COR-L47 (cell line): ENCODE data around the gene MIEN1.
"Not testable (repeated sequence)": the region's sequence is repeated elsewhere in the genome, so short reads cannot be mapped to it uniquely, and the experiment has no call there.

Experiments used
- DNase-seq: peaks from one replicate; lab custom pipeline; 2025; lab: John Stamatoyannopoulos, UW

The MIEN1 gene

DNA sequence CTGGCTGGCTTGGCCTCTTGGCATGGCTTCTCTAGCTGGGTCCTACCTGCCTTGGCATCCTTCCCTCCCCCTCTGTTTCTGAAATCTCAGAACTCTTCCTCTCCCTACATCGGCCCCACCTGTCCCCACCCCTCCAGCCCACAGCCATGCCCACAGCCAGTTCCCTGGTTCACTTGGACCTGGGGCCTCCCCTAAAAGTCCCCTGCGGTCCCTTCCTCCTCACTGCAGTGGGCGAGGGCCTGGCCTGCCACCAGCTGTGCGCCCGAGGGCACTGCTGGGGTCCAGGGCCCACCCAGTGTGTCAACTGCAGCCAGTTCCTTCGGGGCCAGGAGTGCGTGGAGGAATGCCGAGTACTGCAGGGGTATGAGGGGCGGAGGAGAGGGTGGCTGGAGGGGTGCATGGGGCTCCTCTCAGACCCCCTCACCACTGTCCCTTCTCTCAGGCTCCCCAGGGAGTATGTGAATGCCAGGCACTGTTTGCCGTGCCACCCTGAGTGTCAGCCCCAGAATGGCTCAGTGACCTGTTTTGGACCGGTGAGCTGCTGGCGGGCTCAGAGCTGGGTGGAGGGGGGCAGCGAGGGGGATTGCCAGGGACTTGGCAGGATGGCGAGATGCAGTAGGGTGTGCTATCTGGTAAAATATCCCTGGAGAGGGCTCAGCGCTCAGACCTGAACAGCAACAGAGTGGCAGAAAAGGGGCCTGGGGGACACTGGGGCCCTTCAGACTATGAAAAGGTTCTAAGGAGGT lies 14.1 kb downstream of the MIEN1 start:
- DNase-seq: no peak

DNA sequence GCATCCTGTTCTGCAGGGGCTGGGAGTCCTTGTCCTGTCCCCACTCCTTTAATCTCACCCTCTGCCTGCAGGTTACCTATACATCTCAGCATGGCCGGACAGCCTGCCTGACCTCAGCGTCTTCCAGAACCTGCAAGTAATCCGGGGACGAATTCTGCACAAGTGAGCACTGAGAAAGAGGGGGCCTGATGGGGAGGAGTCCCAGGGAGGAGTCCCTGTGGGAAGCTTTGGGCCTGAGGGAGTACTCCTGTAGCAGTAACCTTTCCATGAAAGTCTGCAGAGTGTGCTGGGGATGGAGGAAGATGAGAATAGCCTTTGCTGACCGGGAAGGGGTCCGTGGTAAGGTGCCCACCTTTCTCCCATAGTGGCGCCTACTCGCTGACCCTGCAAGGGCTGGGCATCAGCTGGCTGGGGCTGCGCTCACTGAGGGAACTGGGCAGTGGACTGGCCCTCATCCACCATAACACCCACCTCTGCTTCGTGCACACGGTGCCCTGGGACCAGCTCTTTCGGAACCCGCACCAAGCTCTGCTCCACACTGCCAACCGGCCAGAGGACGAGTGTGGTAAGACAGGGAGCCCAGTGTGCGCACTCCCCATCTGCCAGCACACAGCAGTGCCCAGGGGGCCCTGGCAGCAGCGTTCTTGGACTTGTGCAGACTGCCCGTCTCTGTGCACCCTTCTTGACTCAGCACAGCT lies 14.8 kb downstream of the MIEN1 start:
- DNase-seq: no peak

DNA sequence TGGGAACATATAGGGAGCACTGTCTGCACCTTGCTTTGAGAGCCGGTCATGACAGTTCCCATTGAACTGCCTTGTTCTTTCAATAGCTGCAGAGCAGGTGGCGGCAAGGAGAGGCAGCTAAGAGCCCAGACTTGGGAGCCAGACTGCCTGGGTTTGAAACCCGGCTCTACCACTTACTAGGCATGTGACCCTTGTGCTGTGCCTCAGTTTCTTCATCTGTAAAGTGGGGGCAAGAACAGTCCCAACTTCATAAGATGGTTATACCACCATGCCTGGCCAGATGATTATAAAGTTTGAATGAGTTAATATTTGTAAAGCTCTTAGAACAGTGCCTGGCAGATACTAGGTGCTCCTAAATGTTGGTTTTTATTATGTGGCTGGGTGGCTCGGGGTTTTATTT lies 16.1 kb downstream of the MIEN1 start:
- no peak for DNase-seq

DNA sequence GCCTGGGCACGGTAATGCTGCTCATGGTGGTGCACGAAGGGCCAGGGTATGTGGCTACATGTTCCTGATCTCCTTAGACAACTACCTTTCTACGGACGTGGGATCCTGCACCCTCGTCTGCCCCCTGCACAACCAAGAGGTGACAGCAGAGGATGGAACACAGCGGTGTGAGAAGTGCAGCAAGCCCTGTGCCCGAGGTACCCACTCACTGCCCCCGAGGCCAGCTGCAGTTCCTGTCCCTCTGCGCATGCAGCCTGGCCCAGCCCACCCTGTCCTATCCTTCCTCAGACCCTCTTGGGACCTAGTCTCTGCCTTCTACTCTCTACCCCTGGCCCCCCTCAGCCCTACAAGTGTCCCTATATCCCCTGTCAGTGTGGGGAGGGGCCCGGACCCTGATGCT lies 18.5 kb downstream of the MIEN1 start:
- no peak for DNase-seq

DNA sequence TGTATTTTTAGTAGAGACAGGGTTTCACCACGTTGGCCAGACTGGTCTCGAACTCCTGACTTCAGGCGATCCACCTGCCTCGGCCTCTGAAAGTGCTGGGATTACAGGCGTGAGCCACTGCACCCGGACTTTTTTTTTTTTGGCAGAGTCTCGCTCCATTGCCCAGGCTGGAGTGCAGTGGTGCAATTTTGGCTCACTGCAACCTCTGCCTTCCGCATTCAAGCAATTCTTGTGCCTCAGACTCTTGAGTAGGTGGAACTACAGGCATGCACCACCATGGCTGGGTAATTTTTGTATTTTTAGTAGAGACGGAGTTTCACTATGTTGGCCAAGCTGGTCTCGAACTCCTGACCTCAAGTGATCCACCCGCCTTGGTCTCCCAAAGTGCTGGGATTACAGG lies 19.3 kb downstream of the MIEN1 start:
- not testable (repeated sequence) for DNase-seq

DNA sequence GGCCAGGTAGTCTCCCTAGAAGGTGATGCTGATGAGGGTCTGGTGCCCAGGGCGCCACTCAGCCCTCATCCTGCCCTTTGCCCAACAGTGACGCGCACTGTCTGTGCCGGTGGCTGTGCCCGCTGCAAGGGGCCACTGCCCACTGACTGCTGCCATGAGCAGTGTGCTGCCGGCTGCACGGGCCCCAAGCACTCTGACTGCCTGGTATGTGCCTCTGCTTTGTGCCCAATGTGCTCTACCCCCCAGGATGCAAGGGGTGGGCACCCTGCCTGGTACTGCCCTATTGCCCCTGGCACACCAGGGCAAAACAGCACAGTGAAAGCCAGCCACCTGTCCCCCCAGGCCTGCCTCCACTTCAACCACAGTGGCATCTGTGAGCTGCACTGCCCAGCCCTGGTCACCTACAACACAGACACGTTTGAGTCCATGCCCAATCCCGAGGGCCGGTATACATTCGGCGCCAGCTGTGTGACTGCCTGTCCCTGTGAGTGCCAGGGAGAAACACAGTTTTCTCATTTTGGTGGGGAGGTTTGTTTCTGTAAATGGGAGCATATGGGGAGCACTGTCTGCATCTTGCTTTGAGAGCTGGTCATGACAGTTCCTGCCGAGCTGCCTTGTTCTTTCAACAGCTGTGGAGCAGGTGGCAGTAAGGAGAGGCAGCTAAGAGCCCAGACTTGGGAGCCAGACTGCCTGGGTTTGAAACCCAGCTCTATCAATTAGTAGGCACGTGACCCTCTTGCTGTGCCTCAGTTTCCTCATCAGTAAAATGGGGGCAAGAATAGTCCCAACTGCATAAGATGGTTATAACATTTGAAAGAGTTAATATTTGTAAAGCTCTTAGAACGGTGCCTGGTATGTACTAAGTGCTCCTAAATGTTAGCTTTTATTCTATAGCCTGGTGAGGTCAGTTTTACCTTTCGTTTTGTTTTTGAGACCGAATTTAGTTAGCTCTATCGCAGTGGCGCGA lies 20.1 kb downstream of the MIEN1 start:
- no peak for DNase-seq

DNA sequence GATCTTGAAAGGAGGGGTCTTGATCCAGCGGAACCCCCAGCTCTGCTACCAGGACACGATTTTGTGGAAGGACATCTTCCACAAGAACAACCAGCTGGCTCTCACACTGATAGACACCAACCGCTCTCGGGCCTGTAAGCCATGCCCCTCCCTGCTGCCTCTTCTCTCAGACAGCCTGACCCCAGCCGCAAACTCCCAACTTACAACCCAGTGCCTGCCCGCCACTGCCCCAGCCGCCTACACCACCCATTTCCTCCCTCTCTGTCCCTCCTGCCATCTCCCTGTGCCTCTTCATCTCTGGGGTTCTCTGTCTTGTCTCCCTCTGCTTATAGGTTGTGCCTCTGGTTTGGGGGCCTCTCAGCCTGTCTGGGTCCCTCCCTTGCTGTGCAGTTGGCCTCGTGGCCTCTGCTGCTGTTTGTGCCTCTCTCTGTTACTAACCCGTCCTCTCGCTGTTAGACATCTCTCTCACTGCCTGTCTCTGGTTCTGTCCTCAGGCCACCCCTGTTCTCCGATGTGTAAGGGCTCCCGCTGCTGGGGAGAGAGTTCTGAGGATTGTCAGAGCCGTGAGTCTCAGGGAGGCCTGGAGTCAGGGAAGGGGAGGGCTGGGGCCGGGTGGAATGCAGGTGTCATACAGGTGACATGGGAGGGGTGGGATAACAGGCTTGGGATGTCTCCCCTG lies 20.9 kb downstream of the MIEN1 start:
- DNase-seq: no peak

DNA sequence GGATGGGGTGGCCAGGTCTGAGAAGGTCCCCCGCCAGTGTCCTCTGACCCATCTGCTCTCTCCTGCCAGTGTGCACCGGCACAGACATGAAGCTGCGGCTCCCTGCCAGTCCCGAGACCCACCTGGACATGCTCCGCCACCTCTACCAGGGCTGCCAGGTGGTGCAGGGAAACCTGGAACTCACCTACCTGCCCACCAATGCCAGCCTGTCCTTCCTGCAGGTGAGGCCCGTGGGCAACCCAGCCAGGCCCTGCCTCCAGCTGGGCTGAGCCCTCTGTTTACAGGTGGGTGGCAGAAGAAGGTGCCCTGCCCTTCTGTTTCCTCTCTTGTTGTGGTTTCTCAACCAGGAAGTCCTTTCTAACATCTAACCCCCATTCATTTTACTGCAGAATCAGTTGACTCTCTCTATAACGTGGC lies 23.4 kb downstream of the MIEN1 start:
- no peak for DNase-seq

DNA sequence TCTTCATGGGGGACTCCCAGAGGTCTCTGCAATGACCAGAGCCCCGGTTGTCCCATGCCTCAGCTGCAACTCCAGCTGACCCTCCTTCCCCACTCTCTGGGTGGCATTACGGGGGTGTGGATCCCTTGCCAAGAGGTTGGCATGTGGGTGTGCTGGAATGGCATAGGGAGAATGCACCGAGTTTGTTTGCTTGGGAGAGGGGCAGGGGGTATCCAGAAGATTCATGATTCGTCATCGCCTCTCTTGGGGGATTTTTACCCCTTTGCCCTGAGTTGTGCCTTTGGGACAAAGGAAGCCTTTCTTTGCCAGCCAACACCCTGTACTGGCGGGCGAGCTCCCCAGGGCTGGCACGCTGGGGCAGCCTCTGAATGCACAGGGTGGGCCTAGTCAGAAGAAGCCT lies 23.9 kb downstream of the MIEN1 start:
- no peak for DNase-seq

DNA sequence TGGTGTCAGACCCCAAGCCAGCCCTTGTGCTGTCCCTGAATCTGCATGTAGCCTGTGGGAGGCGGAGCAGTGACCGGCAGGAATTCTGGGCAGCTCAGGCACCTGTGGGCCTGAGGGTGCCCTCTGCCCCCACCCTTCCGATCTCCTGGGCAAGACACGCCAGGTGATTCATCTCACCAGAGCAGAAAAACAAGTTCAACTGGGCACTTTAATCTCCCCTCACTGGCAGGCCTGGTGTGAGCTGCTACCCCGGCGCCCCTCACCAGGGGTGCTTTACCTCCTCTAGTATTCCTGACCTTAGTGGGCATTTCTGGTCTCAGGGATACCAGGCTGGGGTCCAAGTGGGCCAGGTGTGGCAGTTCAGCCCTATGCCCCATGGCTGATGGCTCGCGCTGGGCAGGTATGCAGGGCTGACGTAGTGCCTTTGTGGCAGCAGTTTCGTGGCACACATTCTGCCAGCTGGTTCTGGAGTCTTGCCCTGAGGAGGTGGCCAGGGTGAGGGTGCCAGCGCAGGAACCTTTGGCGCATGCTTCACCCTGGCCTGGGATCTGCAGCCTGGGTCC lies 24.5 kb downstream of the MIEN1 start:
- DNase-seq: no peak

DNA sequence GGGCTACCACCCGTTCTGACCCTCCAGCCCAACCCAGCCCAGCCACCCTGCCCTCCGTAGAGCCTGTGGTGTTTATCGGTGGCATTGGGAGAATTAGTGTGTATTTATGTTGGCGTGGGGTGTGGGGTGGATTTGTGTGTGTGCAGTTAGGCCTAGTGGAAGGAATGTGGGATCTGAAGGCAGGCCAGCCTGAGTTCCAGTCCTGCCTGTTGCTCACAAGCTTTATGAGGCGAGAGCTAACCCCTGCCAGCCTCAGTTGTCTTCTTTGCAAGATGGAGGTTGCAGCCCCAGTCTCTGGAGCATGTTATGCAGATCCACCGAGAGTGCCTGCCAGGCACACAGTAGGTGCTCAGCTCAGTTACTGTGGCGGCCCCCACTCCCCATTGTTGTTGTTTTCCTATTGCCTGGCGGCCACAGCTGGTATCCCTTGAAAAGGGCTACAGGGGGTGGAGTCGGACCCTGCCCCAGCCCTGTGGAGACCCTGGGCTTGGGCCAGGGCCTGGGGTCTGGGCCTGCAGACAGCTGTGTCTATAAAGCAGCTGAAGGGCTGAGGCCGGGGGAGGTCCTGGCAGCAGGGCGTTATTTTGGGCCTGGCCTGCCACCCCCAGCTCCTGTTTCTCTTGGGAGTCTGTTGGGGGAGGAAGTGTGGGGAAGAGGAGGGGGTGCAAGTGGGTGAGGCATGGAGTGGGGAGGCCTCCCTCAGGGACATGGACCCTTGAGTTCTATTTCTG lies 25.3 kb downstream of the MIEN1 start:
- no peak for DNase-seq

DNA sequence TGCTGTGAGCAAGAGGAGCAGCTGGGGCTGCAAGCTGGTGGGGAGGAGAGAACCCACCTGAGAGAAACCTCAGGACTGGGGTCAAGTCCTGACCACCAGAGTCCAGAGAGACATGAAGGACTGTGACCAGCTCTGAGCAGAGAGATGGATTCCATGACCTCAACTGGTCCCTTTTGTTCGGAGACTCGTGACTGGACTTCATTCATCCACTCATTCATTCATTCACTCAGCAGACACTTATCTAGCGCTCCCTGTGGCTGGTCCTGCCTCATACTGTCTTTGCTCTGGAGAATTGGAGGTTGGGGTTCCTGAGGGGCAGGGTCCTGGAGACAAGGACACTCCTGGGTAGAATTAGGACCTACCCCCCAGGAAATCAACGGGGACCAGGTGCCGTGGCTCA lies 26.4 kb downstream of the MIEN1 start:
- no peak for DNase-seq

DNA sequence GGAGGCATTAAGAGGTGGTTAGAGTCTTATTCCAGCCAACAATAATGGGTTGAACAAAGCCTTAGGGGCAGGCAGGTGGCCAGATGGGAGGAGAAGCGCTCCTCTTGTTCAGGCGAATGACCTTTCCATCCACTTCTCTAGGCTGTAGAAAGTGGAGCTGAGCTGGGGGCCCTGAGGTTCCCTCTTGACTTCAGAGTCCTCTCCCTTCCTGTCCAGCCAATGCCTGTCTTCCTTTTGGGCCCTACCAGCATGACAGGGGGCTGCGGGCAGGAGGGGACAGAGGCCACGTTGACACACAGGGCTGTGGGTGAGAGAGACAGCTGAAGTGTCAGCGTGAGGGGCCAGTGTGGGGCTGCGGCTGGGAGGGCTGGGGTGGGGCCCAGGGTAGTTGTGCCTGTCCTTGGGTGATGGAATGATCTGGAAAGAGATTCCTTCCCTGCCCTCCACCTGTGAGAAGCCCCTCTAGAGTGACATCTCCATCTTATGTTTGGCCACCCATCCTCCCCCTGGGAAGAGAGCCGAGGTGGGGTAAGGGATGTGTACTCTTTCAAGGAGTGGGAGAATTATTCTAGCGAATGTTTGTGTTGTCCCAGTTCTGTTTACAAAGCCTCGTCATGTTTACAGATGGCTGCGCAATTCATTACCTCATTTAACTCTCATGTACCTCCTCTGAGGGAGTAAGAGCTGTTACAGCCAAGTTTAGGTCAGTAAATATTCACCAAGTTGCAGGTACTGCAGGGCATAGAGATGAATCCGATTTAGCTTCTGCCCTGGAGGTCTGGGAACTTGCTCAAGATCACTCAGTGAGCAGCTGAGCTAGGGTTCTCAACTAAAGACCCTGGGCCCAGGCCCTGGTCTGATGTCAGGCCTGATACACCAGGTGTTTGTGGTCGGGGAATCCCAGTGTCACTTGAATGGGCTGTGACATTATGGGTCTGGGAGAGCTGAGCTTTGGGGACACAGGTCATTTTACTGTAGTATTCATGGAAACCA lies 27.1 kb downstream of the MIEN1 start:
- DNase-seq: no peak

DNA sequence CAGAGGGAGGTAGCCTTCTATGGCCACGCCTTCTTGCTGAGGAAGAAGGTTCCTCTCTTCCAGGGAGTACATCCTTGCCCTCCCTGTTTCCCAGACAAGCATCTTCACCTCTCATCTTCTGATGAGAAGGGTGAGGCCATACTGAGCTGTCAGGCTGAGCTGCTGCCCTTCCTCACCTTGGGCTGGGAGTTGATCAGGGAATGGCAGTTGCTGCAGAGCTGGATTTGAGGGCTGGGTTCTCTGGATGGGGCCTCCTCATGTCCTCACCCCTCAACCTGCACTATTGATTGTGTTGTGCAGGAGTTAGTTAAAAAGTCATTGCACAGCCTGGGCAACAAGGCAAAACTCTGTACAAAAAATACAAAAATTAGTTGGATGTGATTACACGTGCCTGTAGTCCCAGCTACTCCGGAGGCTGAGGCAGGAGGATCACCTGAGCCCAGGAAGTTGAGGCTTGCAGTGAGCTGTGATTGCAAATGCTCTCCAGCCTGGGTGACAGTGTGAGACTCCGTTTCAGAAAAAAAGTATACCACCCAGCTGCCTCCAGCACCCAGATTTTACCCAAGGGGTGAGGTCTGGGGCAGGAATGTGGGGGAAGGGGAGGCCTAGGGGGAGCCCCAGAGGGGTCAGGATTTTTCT lies 28.4 kb downstream of the MIEN1 start:
- no peak for DNase-seq

DNA sequence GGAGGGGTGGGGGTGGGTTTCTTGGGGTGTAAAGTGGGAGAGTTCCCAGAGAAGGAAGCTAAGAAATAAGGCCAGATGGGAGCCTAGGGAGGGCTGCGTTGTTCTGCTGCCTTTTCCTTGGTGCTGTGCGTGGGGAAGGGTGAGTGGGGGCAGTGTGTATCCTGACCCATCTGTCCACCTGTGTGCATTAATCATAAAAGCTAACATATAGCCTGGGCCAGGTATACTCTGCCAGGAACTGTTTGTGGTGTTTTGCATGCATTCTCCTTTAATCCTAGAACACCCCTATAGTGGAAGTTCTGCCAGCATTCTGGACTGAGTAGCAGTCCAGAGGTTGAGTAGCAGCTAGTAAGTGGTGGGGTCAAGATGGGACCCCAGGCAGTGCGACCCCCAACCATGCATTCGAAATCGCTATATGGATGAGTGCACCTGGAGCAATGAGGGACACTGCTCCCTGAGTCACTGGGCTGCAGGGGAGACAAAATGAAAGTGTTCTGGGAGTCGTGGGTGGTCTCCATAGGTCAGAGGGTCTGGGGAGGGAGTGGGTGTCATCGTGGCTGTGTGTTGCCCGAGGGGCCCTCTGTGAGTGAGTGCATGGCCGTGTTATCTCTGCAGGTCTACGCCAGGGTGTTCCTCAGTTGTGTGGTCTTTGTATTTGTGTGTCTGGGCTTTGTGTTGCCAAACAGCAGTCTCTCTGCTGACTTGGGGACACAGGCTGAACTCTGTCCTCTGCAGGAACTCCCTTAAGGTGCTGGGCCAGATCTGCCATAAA lies 29.1 kb downstream of the MIEN1 start:
- no peak for DNase-seq

DNA sequence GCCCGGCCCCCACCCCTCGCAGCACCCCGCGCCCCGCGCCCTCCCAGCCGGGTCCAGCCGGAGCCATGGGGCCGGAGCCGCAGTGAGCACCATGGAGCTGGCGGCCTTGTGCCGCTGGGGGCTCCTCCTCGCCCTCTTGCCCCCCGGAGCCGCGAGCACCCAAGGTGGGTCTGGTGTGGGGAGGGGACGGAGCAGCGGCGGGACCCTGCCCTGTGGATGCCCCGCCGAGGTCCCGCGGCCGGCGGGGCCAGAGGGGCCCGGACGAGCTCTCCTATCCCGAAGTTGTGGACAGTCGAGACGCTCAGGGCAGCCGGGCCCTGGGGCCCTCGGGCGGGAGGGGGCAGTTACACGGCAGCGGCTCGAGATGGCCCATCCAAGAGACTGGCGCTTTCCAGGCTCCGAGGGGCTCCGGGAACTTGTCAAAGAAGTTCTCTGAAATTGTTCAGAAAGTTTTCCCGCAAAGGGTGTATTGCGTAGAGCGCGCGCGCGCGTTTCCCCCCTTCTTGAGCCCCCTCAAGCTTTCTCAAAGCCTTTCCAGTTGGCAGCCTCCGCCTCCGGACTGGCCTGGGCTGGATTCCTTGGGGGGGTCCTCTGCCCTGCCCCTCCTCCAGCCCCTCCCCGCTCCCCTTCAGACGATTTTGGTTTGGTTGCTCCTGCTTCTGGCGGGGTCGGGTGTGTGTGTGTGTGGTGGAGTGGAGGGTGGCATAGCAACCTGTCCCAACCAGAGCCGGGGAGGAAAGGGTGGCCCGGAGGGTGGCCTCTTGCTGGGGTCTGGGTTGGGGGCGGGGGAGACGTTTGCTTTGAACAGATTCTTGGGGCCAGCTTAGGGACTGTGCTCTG lies 30.0 kb downstream of the MIEN1 start:
- DNase-seq: no peak

DNA sequence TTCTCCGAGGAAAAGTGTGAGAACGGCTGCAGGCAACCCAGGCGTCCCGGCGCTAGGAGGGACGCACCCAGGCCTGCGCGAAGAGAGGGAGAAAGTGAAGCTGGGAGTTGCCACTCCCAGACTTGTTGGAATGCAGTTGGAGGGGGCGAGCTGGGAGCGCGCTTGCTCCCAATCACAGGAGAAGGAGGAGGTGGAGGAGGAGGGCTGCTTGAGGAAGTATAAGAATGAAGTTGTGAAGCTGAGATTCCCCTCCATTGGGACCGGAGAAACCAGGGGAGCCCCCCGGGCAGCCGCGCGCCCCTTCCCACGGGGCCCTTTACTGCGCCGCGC lies 30.5 kb downstream of the MIEN1 start, which contains the start of gene ERBB2:
Gene ERBB2, plus strand, starts transcription at position 247 of the 330 bp plus-strand sequence. CDS start 175 bp downstream, outside the sequence.
- no peak for DNase-seq
